Inflammatory macrophage (primary cell): ENCODE measurements around the gene AHCYL1.

Source experiments
- DNase-seq, 2 donors: peaks; one replicate each; pipeline ENCODE4 v3.0.0-alpha.2; 2020 to 2022

AHCYL1 gene

GRCh38 chr1:110064576-110065337 lies 80.2 kb downstream of the AHCYL1 start:
- DNase-seq = no peak

DNA sequence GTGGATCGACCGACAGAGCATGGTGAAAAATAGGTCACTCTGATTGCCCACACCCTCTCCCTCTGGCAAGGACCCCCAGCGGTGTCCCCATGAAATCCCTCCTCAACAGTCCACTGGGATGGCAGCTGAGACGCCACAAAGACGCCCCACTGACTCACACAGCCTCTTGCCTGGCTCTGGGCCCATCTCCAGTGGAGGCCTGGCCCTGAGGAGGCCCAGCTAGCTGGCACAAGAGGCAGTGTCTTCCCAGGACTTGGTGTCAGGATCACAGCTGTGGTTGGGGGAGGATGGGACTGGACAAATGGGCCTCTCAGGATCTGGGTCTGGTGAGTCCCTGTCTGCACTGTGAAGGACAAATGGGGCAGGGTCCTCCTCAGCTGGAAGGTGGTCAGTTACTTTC lies 81.3 kb downstream of the AHCYL1 start:
- no peak for DNase-seq

GRCh38 chr1:110067479-110067892 lies 82.9 kb downstream of the AHCYL1 start:
- no peak for DNase-seq

GRCh38 chr1:110067893-110068645 lies 83.5 kb downstream of the AHCYL1 start:
- peak in 1 of 2 donors; percentile 29 for DNase-seq

DNA sequence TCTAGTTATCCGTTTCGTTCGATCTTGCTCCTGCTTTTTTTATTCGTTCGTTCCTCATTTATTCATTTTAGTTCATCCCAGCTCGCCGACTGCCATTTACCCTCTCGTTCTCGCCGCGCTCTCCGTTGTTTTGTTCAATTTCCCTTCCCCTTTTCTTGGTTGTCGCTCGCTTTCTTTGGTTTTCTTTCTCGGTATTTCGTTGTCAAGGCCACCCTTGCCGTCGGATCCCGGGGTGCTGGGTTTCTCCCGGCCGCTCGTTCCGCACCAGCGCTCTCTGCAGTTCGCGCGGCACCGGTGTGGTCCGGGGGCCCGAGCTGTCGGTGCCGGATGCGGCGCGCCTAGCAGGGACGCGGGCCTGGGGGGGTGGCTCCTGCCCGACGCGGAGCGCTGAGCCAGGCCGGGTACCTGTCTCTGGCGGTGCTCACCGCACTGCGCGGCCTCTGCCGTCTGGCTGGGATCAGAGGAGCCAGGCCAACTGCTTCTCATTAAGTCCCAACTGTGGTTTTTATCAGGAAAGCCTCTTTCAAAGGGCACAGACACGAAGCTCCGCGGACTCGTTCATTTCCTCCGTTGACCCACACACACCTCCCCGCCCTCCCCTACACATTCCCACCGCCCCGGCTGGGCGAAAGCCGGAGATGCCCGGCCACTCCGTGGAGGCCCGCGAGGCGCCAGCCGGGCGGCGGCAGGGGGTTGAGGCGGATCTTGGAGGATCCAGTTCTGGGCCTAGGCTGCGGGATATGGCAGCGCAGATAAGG lies 84.3 kb downstream of the AHCYL1 start:
- DNase-seq = peak in 1 of 2 donors; percentile 13

- no peak for DNase-seq
Observed at GRCh38 chr1:110069404-110070281, 85.1 kb downstream of the AHCYL1 start.

DNA sequence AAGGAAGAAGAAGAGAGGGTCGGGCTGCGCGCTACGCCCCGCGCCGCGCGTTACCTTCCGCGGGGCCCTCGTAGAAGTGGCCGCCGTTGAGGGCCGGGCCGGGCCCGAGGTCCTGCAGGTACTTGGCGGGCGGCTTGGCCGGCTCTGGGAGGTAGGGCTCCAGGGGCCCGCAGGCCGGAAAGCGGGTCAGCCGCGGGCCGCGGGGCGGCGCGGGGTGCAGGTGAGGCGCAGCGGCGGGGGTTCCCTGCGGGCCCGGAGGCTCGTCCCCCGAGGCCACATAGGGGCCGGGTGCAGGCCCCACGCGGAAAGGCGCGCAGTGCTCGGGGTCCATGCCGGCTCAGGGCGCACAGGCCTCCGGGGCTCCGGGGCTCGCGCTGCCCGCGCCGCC lies 85.7 kb downstream of the AHCYL1 start:
- DNase-seq = no peak

GRCh38 chr1:110070671-110071242 lies 86.2 kb downstream of the AHCYL1 start, which contains the start of gene ALX3:
TSS of gene ALX3 (minus strand) at chr1:110070672. CDS start at chr1:110070612, 60 bp downstream.
- no peak for DNase-seq
